Metanephros (tissue), 1 donor: ENCODE data around the gene BIVM. TPM values are rescaled to one million over a fixed set of nuclear protein-coding genes. Genes with fewer than 3 reads are reported as not detected.

ENCODE experiments used
- total RNA-seq: library from RNA; depleted of rRNA; stranded (reverse); fragments of >200 nt; gene quantifications from one replicate; pipeline ENCODE4 v1.2.3, GENCODE V29; 2014

Gene BIVM
- total RNA-seq, result 43.3 TPM

GRCh38 chr13:102798581-102799425 is at the start of gene BIVM, which contains the start of gene POGLUT2:
Gene BIVM, plus strand, starts transcription at chr13:102799119. Its CDS starts 8,149 bp downstream, at chr13:102807268.
Gene POGLUT2, minus strand, starts transcription at chr13:102798976. Its CDS starts 306 bp downstream, at chr13:102798670.

GRCh38 chr13:102773441-102774213 is 25.3 kb upstream of the BIVM start, which contains the start of gene TEX30:
Gene TEX30, minus strand, starts transcription at chr13:102773786. Its CDS starts 3,760 bp downstream, at chr13:102770026.

GRCh38 chr13:102845630-102846260 is 46.8 kb downstream of the BIVM start, which contains the start of gene ERCC5:
Gene ERCC5, plus strand, starts transcription at chr13:102846032. Its CDS starts 235 bp downstream, at chr13:102846267.

Other genes starting within 250 kb of the BIVM start
- 52.1 TPM for gene TPP2, start 202.1 kb upstream of the BIVM start, total RNA-seq
- 0.82 TPM for gene METTL21C, start 104.1 kb upstream of the BIVM start, total RNA-seq
- 9.8 TPM for gene TEX30, start 25.3 kb upstream of the BIVM start, total RNA-seq
- 25.0 TPM for gene POGLUT2, start 143 bp upstream of the BIVM start, total RNA-seq
- gene ERCC5, start 46.9 kb downstream of the BIVM start, total RNA-seq, result 68.4 TPM